Neural progenitor cell (in vitro differentiated cells): Measurements from ENCODE around the gene NUP85. TPM values are rescaled to one million over a fixed set of nuclear protein-coding genes. Genes with fewer than 3 reads are reported as not detected.
"Not testable (repeated sequence)": the region's sequence is repeated elsewhere in the genome, so short reads cannot be mapped to it uniquely, and the experiment has no call there.

Experiments
- DNase-seq: peaks from one replicate; pipeline ENCODE4 v3.0.0-alpha.2; 2016; ENCODE audit warnings: low spot score
- H2AFZ ChIP-seq: fragments of 200-600 bp; sonication (generic); replicated peaks from 2 replicates; pipeline ENCODE4 v1.6.1; 2016; ENCODE audit warnings: antibody characterized with exemption
- H3F3A ChIP-seq: fragments of 200-600 bp; sonication (generic); 2 replicates; pipeline ENCODE4 v1.6.1; 2016; ENCODE audit warnings: antibody characterized with exemption, low read depth
- H3K27ac ChIP-seq: fragments of 200-600 bp; sonication (generic); 2 replicates; pipeline ENCODE4 v1.5.1; 2016; ENCODE audit warnings: mild to moderate bottlenecking
- H3K27me3 ChIP-seq: fragments of 200-600 bp; sonication (generic); 2 replicates; pipeline ENCODE4 v1.6.1; 2016; ENCODE audit warnings: mild to moderate bottlenecking, moderate library complexity
- H3K36me3 ChIP-seq: fragments of 200-600 bp; sonication (generic); 2 replicates; pipeline ENCODE4 v1.5.1; 2016
- H3K4me1 ChIP-seq: fragments of 200-600 bp; sonication (generic); 2 replicates; pipeline ENCODE4 v1.6.1; 2016; ENCODE audit warnings: mixed run types
- H3K4me2 ChIP-seq: fragments of 200-600 bp; sonication (generic); 2 replicates; pipeline ENCODE4 v1.6.1; 2016
- H3K4me3 ChIP-seq: fragments of 200-600 bp; sonication (generic); 2 replicates; pipeline ENCODE4 v1.5.1; 2016
- H3K79me2 ChIP-seq: fragments of 200-600 bp; sonication (generic); 2 replicates; pipeline ENCODE4 v1.6.1; 2016; ENCODE audit warnings: low read depth
- H3K9ac ChIP-seq: fragments of 200-600 bp; sonication (generic); 2 replicates; pipeline ENCODE4 v1.6.1; 2016
- H3K9me3 ChIP-seq: fragments of 200-600 bp; sonication (generic); 2 replicates; pipeline ENCODE4 v1.5.1; 2016; ENCODE audit warnings: low read depth
- H4K20me1 ChIP-seq: fragments of 200-600 bp; sonication (generic); 2 replicates; pipeline ENCODE4 v1.6.1; 2016; ENCODE audit warnings: low read depth
- H3K27ac Mint-ChIP-seq: 3 replicates; pipeline ENCODE4 v1.8.0; 2021; ENCODE audit warnings: mixed read lengths
- H3K27me3 Mint-ChIP-seq: 2 replicates; pipeline ENCODE4 v1.8.0; 2022; ENCODE audit warnings: low read depth, mild to moderate bottlenecking, inconsistent platforms, moderate library complexity, mixed read lengths; ENCODE audit not compliant: insufficient read depth
- H3K36me3 Mint-ChIP-seq: 3 replicates; pipeline ENCODE4 v1.8.0; 2021; ENCODE audit warnings: mixed read lengths
- H3K4me1 Mint-ChIP-seq: 3 replicates; pipeline ENCODE4 v1.8.0; 2021; ENCODE audit warnings: mixed read lengths
- H3K4me3 Mint-ChIP-seq: 3 replicates; pipeline ENCODE4 v1.8.0; 2021; ENCODE audit warnings: mild to moderate bottlenecking, moderate library complexity, mixed read lengths
- H3K9me3 Mint-ChIP-seq: 3 replicates; pipeline ENCODE4 v1.8.0; 2020; ENCODE audit warnings: mixed read lengths
- CTCF ChIP-seq: fragments of 200-600 bp; sonication (generic); IDR thresholded peaks from 2 replicates; pipeline ENCODE4 v1.5.1; 2017; ENCODE audit warnings: antibody characterized with exemption, mild to moderate bottlenecking
- EZH2 ChIP-seq: fragments of 200-600 bp; sonication (generic); IDR thresholded peaks from 2 replicates; pipeline ENCODE4 v1.6.1; 2017; ENCODE audit warnings: antibody characterized with exemption, mild to moderate bottlenecking, moderate library complexity
- EZH2phosphoT487 ChIP-seq: fragments of 200-600 bp; sonication (generic); IDR thresholded peaks from 2 replicates; pipeline ENCODE4 v1.6.1; 2017; ENCODE audit warnings: antibody characterized with exemption
- total RNA-seq: library from RNA; depleted of rRNA; stranded (reverse); fragments of >200 nt; gene quantifications from 2 replicates; pipeline ENCODE4 v1.2.3, GENCODE V29; 2015; ENCODE audit warnings: low replicate concordance

NUP85 gene
- total RNA-seq, 1 donor from 2014 or later: 88.6 TPM

- Histone ChIP-seq H3K36me3 (no peaks in the 10 kb centered on the region), H3K4me3 (no peak overlapping the region), H3K4me1 (peaks cover 2% of the 10 kb centered on the region), H3K27me3 (no peaks in the 10 kb centered on the region), H3K9me3 (no peaks in the 10 kb centered on the region), H3K79me2 (no peaks in the 10 kb centered on the region), H3K4me2 (no peak overlapping the region), H2AFZ (no peak overlapping the region), H3K9ac (no peak overlapping the region), H3F3A (peaks cover 26% of the 10 kb centered on the region), H3K27ac (no peak overlapping the region), H4K20me1 (peaks cover 5% of the 10 kb centered on the region)
- TF ChIP-seq EZH2phosphoT487 (no peak), EZH2 (no peak), CTCF (no peak)
- Mint-ChIP-seq H3K27me3 (peaks cover 5% of the 10 kb centered on the region), H3K4me1 (no peaks in the 10 kb centered on the region), H3K4me3 (no peak overlapping the region), H3K36me3 (peaks cover 17% of the 10 kb centered on the region), H3K27ac (no peak overlapping the region), H3K9me3 (no peaks in the 10 kb centered on the region)
- no peak for DNase-seq
Observed at GRCh38 chr17:75160211-75160610, 45.3 kb upstream of the NUP85 start.

- Histone ChIP-seq H3K4me3 (no peak overlapping the region), H2AFZ (no peak overlapping the region), H3K9ac (no peak overlapping the region), H3K36me3 (peaks cover 9% of the 10 kb centered on the region), H3K4me2 (no peak overlapping the region), H3F3A (peaks cover 41% of the 10 kb centered on the region), H3K9me3 (no peaks in the 10 kb centered on the region), H3K27ac (peak overlapping the region; percentile 37), H3K27me3 (no peaks in the 10 kb centered on the region), H4K20me1 (peaks cover 15% of the 10 kb centered on the region), H3K4me1 (no peaks in the 10 kb centered on the region), H3K79me2 (peaks cover 7% of the 10 kb centered on the region)
- H3K9me3 Mint-ChIP-seq: no peaks in the 10 kb centered on the region
- H3K4me3 Mint-ChIP-seq: no peak overlapping the region
- H3K27ac Mint-ChIP-seq: no peak overlapping the region
- DNase-seq: no peak
- no peaks in the 10 kb centered on the region for H3K4me1 Mint-ChIP-seq
- H3K27me3 Mint-ChIP-seq: no peaks in the 10 kb centered on the region
- TF ChIP-seq EZH2phosphoT487 (no peak), CTCF (no peak), EZH2 (no peak)
- H3K36me3 Mint-ChIP-seq: peaks cover 22% of the 10 kb centered on the region
Observed at GRCh38 chr17:75163074-75163473, 42.4 kb upstream of the NUP85 start.

- Histone ChIP-seq H4K20me1 (peaks cover 28% of the 10 kb centered on the region), H3K79me2 (peaks cover 21% of the 10 kb centered on the region), H3F3A (peaks cover 56% of the 10 kb centered on the region)
- peaks cover 20% of the 10 kb centered on the region for H3K36me3 Mint-ChIP-seq
- not testable (repeated sequence) for H3K36me3 ChIP-seq, H3K27me3 Mint-ChIP-seq, H2AFZ ChIP-seq, H3K27ac ChIP-seq, H3K27me3 ChIP-seq, H3K9me3 Mint-ChIP-seq, H3K4me3 ChIP-seq, H3K9ac ChIP-seq, H3K4me1 Mint-ChIP-seq, H3K4me3 Mint-ChIP-seq, DNase-seq, H3K4me1 ChIP-seq, H3K9me3 ChIP-seq, H3K4me2 ChIP-seq, H3K27ac Mint-ChIP-seq
Observed at GRCh38 chr17:75164606-75165005, 40.9 kb upstream of the NUP85 start.

GRCh38 chr17:75168998-75169397 lies 36.5 kb upstream of the NUP85 start:
- H4K20me1 ChIP-seq: peaks cover 68% of the 10 kb centered on the region
- H3K4me3 ChIP-seq: no peak overlapping the region
- H3F3A ChIP-seq: peaks cover 70% of the 10 kb centered on the region
- no peak overlapping the region for H2AFZ ChIP-seq
- Mint-ChIP-seq H3K27me3 (no peaks in the 10 kb centered on the region), H3K36me3 (peaks cover 30% of the 10 kb centered on the region), H3K4me1 (no peaks in the 10 kb centered on the region), H3K27ac (no peak overlapping the region), H3K9me3 (no peaks in the 10 kb centered on the region), H3K4me3 (no peak overlapping the region)
- no peak for DNase-seq
- no peak overlapping the region for H3K9ac ChIP-seq
- H3K27me3 ChIP-seq: no peaks in the 10 kb centered on the region
- TF ChIP-seq CTCF: no peak
- TF ChIP-seq EZH2phosphoT487: no peak
- TF ChIP-seq EZH2: no peak
- H3K4me2 ChIP-seq: no peak overlapping the region
- peaks cover 9% of the 10 kb centered on the region for H3K36me3 ChIP-seq
- H3K4me1 ChIP-seq: no peaks in the 10 kb centered on the region
- H3K79me2 ChIP-seq: peaks cover 65% of the 10 kb centered on the region
- no peaks in the 10 kb centered on the region for H3K9me3 ChIP-seq
- no peak overlapping the region for H3K27ac ChIP-seq
